ENCODE data around the gene VMAC. TPM values are rescaled to one million over a fixed set of nuclear protein-coding genes. Genes with fewer than 3 reads are reported as not detected.
"Not testable (repeated sequence)": the region's sequence is repeated elsewhere in the genome, so short reads cannot be mapped to it uniquely, and the experiment has no call there.

Gene VMAC
- total RNA-seq: 1 to 10 TPM; 4.0 to 4.1 TPM
- polyA plus RNA-seq: 6.3 TPM

- Histone ChIP-seq H3K4me3 (ENCODE audit: low read length) (peak within 1 kb of the TSS; percentile 97), H3K27ac (ENCODE audit: low read depth, low read length) (peak within 1 kb of the TSS; percentile 96), H3K36me3 (ENCODE audit: insufficient read depth, low read length) (peaks cover 5% of the 10 kb centered on the region), H3K9me3 (ENCODE audit: low read length) (no peaks in the 10 kb centered on the region), H3K4me1 (ENCODE audit: insufficient read depth, low read length) (peaks cover 25% of the 10 kb centered on the region), H3K27me3 (ENCODE audit: insufficient read depth, low read length, poor library complexity, severe bottlenecking) (no peaks in the 10 kb centered on the region)
- peak within 1 kb of the TSS; percentile 93 to 100 (median 100) for H3K27ac Mint-ChIP-seq
- H3K4me3 Mint-ChIP-seq: peak within 1 kb of the TSS; percentile 90 to 97 (median 94)
- peak; percentile 100 for DNase-seq
- H3K4me1 Mint-ChIP-seq: peaks cover 21 to 56% (median 27%) of the 10 kb centered on the region in 3 donors
- H3K36me3 Mint-ChIP-seq: peaks cover 0 to 45% (median 4%) of the 10 kb centered on the region in 3 donors
- ChIA-PET POLR2A (interaction anchor here (0.6 to 3.5 kb wide), 15 partner anchors 9 to 1725 kb away, joined by 3 to 24 read pairs (median 5); partner anchors contain the start of genes ALKBH7, CATSPERD, DUS3L and LONP1), CTCF (interaction anchor here (0.7 to 2.4 kb wide), 7 partner anchors 57 to 218 kb away, joined by 3 to 10 read pairs (median 4); no protein-coding TSS in a partner anchor)
- H3K27me3 Mint-ChIP-seq: no peaks in the 10 kb centered on the region
- no peaks in the 10 kb centered on the region for H3K9me3 Mint-ChIP-seq
Measured at GRCh38 chr19:5904352-5905113, at the start of gene VMAC. TSS of gene VMAC (plus strand) at chr19:5904872. CDS start at chr19:5904891, 19 bp downstream.

GRCh38 chr19:5855151-5855550 is 49.5 kb upstream of the VMAC start:
- H3K36me3 Mint-ChIP-seq; H3K9me3 Mint-ChIP-seq; H3K4me3 ChIP-seq (ENCODE audit: low read length): not testable (repeated sequence)

GRCh38 chr19:5857203-5858081 is 47.2 kb upstream of the VMAC start:
- H3K4me1 ChIP-seq (ENCODE audit: insufficient read depth, low read length): no peaks in the 10 kb centered on the region
- no peak for DNase-seq
- H3K4me3 Mint-ChIP-seq: no peak overlapping the region
- H3K4me1 Mint-ChIP-seq: no peaks in the 10 kb centered on the region
- H3K27ac Mint-ChIP-seq: no peak overlapping the region
- H3K9me3 ChIP-seq (ENCODE audit: low read length): no peaks in the 10 kb centered on the region
- no peaks in the 10 kb centered on the region for H3K27me3 ChIP-seq (ENCODE audit: insufficient read depth, low read length, poor library complexity, severe bottlenecking)
- H3K27me3 Mint-ChIP-seq: peaks cover 8 to 18% of the 10 kb centered on the region in 2 donors
- CTCF ChIA-PET: no interaction called here
- POLR2A ChIA-PET: no interaction called here
- H3K36me3 Mint-ChIP-seq: no peaks in the 10 kb centered on the region
- no peaks in the 10 kb centered on the region for H3K36me3 ChIP-seq (ENCODE audit: insufficient read depth, low read length)
- H3K27ac ChIP-seq (ENCODE audit: low read depth, low read length): no peak overlapping the region
- no peak overlapping the region for H3K4me3 ChIP-seq (ENCODE audit: low read length)
- no peaks in the 10 kb centered on the region for H3K9me3 Mint-ChIP-seq

More at GRCh38 chr19:5855151-5855550, 49.5 kb upstream of the VMAC start:
- H3K27ac Mint-ChIP-seq; H3K36me3 ChIP-seq (ENCODE audit: insufficient read depth, low read length); DNase-seq; H3K27me3 ChIP-seq (ENCODE audit: insufficient read depth, low read length, poor library complexity, severe bottlenecking); H3K27ac ChIP-seq (ENCODE audit: low read depth, low read length); CTCF ChIA-PET; H3K4me1 Mint-ChIP-seq; POLR2A ChIA-PET; H3K9me3 ChIP-seq (ENCODE audit: low read length); H3K4me3 Mint-ChIP-seq; H3K4me1 ChIP-seq (ENCODE audit: insufficient read depth, low read length); H3K27me3 Mint-ChIP-seq: not testable (repeated sequence)

GRCh38 chr19:5863030-5863665 is 41.5 kb upstream of the VMAC start:
- no peak overlapping the region for H3K27ac ChIP-seq (ENCODE audit: low read depth, low read length)
- H3K4me3 Mint-ChIP-seq: no peak overlapping the region
- H3K9me3 Mint-ChIP-seq: no peaks in the 10 kb centered on the region
- no peaks in the 10 kb centered on the region for H3K9me3 ChIP-seq (ENCODE audit: low read length)
- POLR2A ChIA-PET: no interaction called here
- H3K36me3 ChIP-seq (ENCODE audit: insufficient read depth, low read length): no peaks in the 10 kb centered on the region
- CTCF ChIA-PET: no interaction called here
- H3K4me1 Mint-ChIP-seq: no peaks in the 10 kb centered on the region
- H3K27ac Mint-ChIP-seq: no peak overlapping the region
- no peak for DNase-seq
- no peaks in the 10 kb centered on the region for H3K4me1 ChIP-seq (ENCODE audit: insufficient read depth, low read length)
- H3K36me3 Mint-ChIP-seq: no peaks in the 10 kb centered on the region
- H3K27me3 ChIP-seq (ENCODE audit: insufficient read depth, low read length, poor library complexity, severe bottlenecking): no peaks in the 10 kb centered on the region
- no peak overlapping the region for H3K4me3 ChIP-seq (ENCODE audit: low read length)
- H3K27me3 Mint-ChIP-seq: peaks cover 11 to 34% of the 10 kb centered on the region in 2 donors

- H3K4me1 Mint-ChIP-seq: no peaks in the 10 kb centered on the region
- no peaks in the 10 kb centered on the region for H3K36me3 ChIP-seq (ENCODE audit: insufficient read depth, low read length)
- DNase-seq: no peak
- ChIA-PET POLR2A (no interaction called here), CTCF (no interaction called here)
- H3K9me3 Mint-ChIP-seq: no peaks in the 10 kb centered on the region
- H3K27me3 Mint-ChIP-seq: peaks cover 13 to 34% of the 10 kb centered on the region in 2 donors
- no peaks in the 10 kb centered on the region for H3K4me1 ChIP-seq (ENCODE audit: insufficient read depth, low read length)
- no peaks in the 10 kb centered on the region for H3K27me3 ChIP-seq (ENCODE audit: insufficient read depth, low read length, poor library complexity, severe bottlenecking)
- no peak overlapping the region for H3K4me3 Mint-ChIP-seq
- H3K9me3 ChIP-seq (ENCODE audit: low read length): no peaks in the 10 kb centered on the region
- no peak overlapping the region for H3K27ac ChIP-seq (ENCODE audit: low read depth, low read length)
- H3K4me3 ChIP-seq (ENCODE audit: low read length): no peak overlapping the region
- H3K36me3 Mint-ChIP-seq: no peaks in the 10 kb centered on the region
- no peak overlapping the region for H3K27ac Mint-ChIP-seq
Measured at GRCh38 chr19:5864013-5864720, 40.5 kb upstream of the VMAC start.

GRCh38 chr19:5864725-5865486 is 39.8 kb upstream of the VMAC start:
- no peaks in the 10 kb centered on the region for H3K9me3 Mint-ChIP-seq
- DNase-seq: no peak
- no peak overlapping the region for H3K4me3 Mint-ChIP-seq
- Histone ChIP-seq H3K9me3 (ENCODE audit: low read length) (no peaks in the 10 kb centered on the region), H3K4me1 (ENCODE audit: insufficient read depth, low read length) (no peaks in the 10 kb centered on the region), H3K36me3 (ENCODE audit: insufficient read depth, low read length) (no peaks in the 10 kb centered on the region), H3K4me3 (ENCODE audit: low read length) (no peak overlapping the region), H3K27ac (ENCODE audit: low read depth, low read length) (no peak overlapping the region), H3K27me3 (ENCODE audit: insufficient read depth, low read length, poor library complexity, severe bottlenecking) (no peaks in the 10 kb centered on the region)
- POLR2A ChIA-PET: no interaction called here
- H3K27ac Mint-ChIP-seq: peak overlapping the region in 1 of 8 donors; percentile 84
- no peaks in the 10 kb centered on the region for H3K4me1 Mint-ChIP-seq
- CTCF ChIA-PET: no interaction called here
- peaks cover 13 to 33% of the 10 kb centered on the region in 2 donors for H3K27me3 Mint-ChIP-seq
- H3K36me3 Mint-ChIP-seq: no peaks in the 10 kb centered on the region

- H3K9me3 ChIP-seq (ENCODE audit: low read length): no peaks in the 10 kb centered on the region
- ChIA-PET CTCF (no interaction called here), POLR2A (no interaction called here)
- H3K36me3 ChIP-seq (ENCODE audit: insufficient read depth, low read length): no peaks in the 10 kb centered on the region
- DNase-seq: no peak
- H3K27ac Mint-ChIP-seq: no peak overlapping the region
- H3K36me3 Mint-ChIP-seq: no peaks in the 10 kb centered on the region
- H3K4me3 Mint-ChIP-seq: no peak overlapping the region
- H3K4me1 ChIP-seq (ENCODE audit: insufficient read depth, low read length): no peaks in the 10 kb centered on the region
- no peaks in the 10 kb centered on the region for H3K4me1 Mint-ChIP-seq
- peaks cover 12 to 28% of the 10 kb centered on the region in 2 donors for H3K27me3 Mint-ChIP-seq
- H3K4me3 ChIP-seq (ENCODE audit: low read length): no peak overlapping the region
- H3K27me3 ChIP-seq (ENCODE audit: insufficient read depth, low read length, poor library complexity, severe bottlenecking): no peaks in the 10 kb centered on the region
- H3K9me3 Mint-ChIP-seq: no peaks in the 10 kb centered on the region
- H3K27ac ChIP-seq (ENCODE audit: low read depth, low read length): no peak overlapping the region
Measured at GRCh38 chr19:5865772-5866171, 38.9 kb upstream of the VMAC start.
